ENCODE data around the gene DGKH.

GRCh38 chr13:42039457-42039945 is 8.9 kb upstream of the DGKH start:
- no peak for TF ChIP-seq POLR2AphosphoS5 (IDR thresholded peaks at IDR 0.05)
- TF ChIP-seq EP300 (IDR thresholded peaks at IDR 0.05): no peak
- no peak for TF ChIP-seq CTCF (IDR thresholded peaks at IDR 0.05)
- no peak for TF ChIP-seq POLR2A (IDR thresholded peaks at IDR 0.05)
